ENCODE measurements around the gene NOXO1. TPM values are rescaled to one million over a fixed set of nuclear protein-coding genes. Genes with fewer than 3 reads are reported as not detected.
A peak's percentile ranks its signal among the peaks of the same experiment; 100 is the strongest.

NOXO1 gene
- total and polyA plus RNA-seq, 7 experiments from 2014 or later = 0.17 to 1.3 (median 0.76) TPM

- Histone ChIP-seq H3K36me3 (ENCODE audit: control insufficient read depth in 2 of 3, insufficient read depth in 3 of 3, low read length in 3 of 3) (peaks cover 0 to 69% (median 5%) of the 10 kb centered on the region in 3 experiments), H3K4me1 (ENCODE audit: control insufficient read depth in 2 of 2, insufficient read depth in 2 of 2, low read length in 2 of 2) (peaks cover 6 to 12% of the 10 kb centered on the region in 2 donors), H3K4me3 (ENCODE audit: low read length) (no peak overlapping the region), H3K27ac (ENCODE audit: low read depth, low read length) (no peak overlapping the region), H3K27me3 (ENCODE audit: control insufficient read depth in 2 of 2, insufficient read depth in 2 of 2, low read length in 2 of 2) (no peaks in the 10 kb centered on the region), H3K9me3 (ENCODE audit: control insufficient read depth in 2 of 3, low read length in 3 of 3) (no peaks in the 10 kb centered on the region)
- H3K9me3 Mint-ChIP-seq = no peaks in the 10 kb centered on the region
- ATAC-seq = no peak
- H3K27me3 Mint-ChIP-seq = no peaks in the 10 kb centered on the region
- intact Hi-C loops (cut with micrococcal nuclease) = no loop called here
- no peak for DNase-seq
- H3K4me1 Mint-ChIP-seq = peaks cover 4 to 18% (median 6%) of the 10 kb centered on the region in 7 donors
- POLR2A ChIA-PET = interaction anchor here (1.2 kb wide), 3 partner anchors 10 to 36 kb away, joined by 3 to 8 read pairs (median 4); partner anchors contain the start of gene RPS2
- H3K4me3 Mint-ChIP-seq = no peak overlapping the region
- peaks cover 0 to 9% (median 6%) of the 10 kb centered on the region in 5 donors for H3K36me3 Mint-ChIP-seq
- CTCF ChIA-PET = no interaction called here
- H3K27ac Mint-ChIP-seq = no peak overlapping the region
These were observed 19.8 kb upstream of the NOXO1 start for GRCh38 chr16:2001035-2001434.

- no peaks in the 10 kb centered on the region for H3K9me3 ChIP-seq (ENCODE audit: control insufficient read depth in 2 of 3, low read length in 3 of 3)
- POLR2A ChIA-PET = interaction anchor here (1.1 to 1.2 kb wide), 3 partner anchors 9 to 57 kb away, joined by 3 to 8 read pairs (median 3); partner anchors contain the start of gene MSRB1
- CTCF ChIA-PET = no interaction called here
- DNase-seq (no peak), ATAC-seq (no peak)
- H3K36me3 ChIP-seq (ENCODE audit: control insufficient read depth in 2 of 3, insufficient read depth in 3 of 3, low read length in 3 of 3) = peaks cover 0 to 69% (median 5%) of the 10 kb centered on the region in 3 experiments
- H3K4me3 ChIP-seq (ENCODE audit: low read length) = no peak overlapping the region
- peaks cover 0 to 10% (median 7%) of the 10 kb centered on the region in 5 donors for H3K36me3 Mint-ChIP-seq
- H3K27me3 Mint-ChIP-seq = no peaks in the 10 kb centered on the region
- intact Hi-C loops (cut with micrococcal nuclease) = loop anchor here in 1 of 2 donors (10.0 kb wide), 1 partner anchor 225 kb away; the partner anchor contains the start of gene E4F1
- H3K9me3 Mint-ChIP-seq = no peaks in the 10 kb centered on the region
- H3K27ac ChIP-seq (ENCODE audit: low read depth, low read length) = no peak overlapping the region
- peaks cover 0 to 11% (median 0%) of the 10 kb centered on the region in 7 donors for H3K4me1 Mint-ChIP-seq
- no peaks in the 10 kb centered on the region for H3K27me3 ChIP-seq (ENCODE audit: control insufficient read depth in 2 of 2, insufficient read depth in 2 of 2, low read length in 2 of 2)
- no peak overlapping the region for H3K4me3 Mint-ChIP-seq
- peaks cover 6 to 12% of the 10 kb centered on the region in 2 donors for H3K4me1 ChIP-seq (ENCODE audit: control insufficient read depth in 2 of 2, insufficient read depth in 2 of 2, low read length in 2 of 2)
- no peak overlapping the region for H3K27ac Mint-ChIP-seq
These were observed 18.7 kb upstream of the NOXO1 start for GRCh38 chr16:1999866-2000514.

- DNase-seq = peak in 1 of 9 donors; percentile 5
- no peaks in the 10 kb centered on the region for H3K27me3 ChIP-seq (ENCODE audit: control insufficient read depth in 2 of 2, insufficient read depth in 2 of 2, low read length in 2 of 2)
- peaks cover 0 to 10% (median 7%) of the 10 kb centered on the region in 5 donors for H3K36me3 Mint-ChIP-seq
- peaks cover 3 to 5% of the 10 kb centered on the region in 2 donors for H3K4me1 ChIP-seq (ENCODE audit: control insufficient read depth in 2 of 2, insufficient read depth in 2 of 2, low read length in 2 of 2)
- no peaks in the 10 kb centered on the region for H3K9me3 ChIP-seq (ENCODE audit: control insufficient read depth in 2 of 3, low read length in 3 of 3)
- no peak overlapping the region for H3K27ac Mint-ChIP-seq
- H3K27ac ChIP-seq (ENCODE audit: low read depth, low read length) = no peak overlapping the region
- intact Hi-C loops (cut with micrococcal nuclease) = loop anchor here in 1 of 2 donors (10.0 kb wide), 1 partner anchor 226 kb away; the partner anchor contains the start of gene E4F1
- no peaks in the 10 kb centered on the region for H3K27me3 Mint-ChIP-seq
- H3K4me3 ChIP-seq (ENCODE audit: low read length) = no peak overlapping the region
- no peaks in the 10 kb centered on the region for H3K9me3 Mint-ChIP-seq
- H3K4me3 Mint-ChIP-seq = no peak overlapping the region
- ChIA-PET CTCF (no interaction called here), POLR2A (interaction anchor here (1.0 to 1.1 kb wide), 3 partner anchors 34 to 156 kb away, joined by 3 to 5 read pairs (median 3); partner anchors contain the start of genes MSRB1, RPS2 and TRAF7)
- peaks cover 0 to 7% (median 0%) of the 10 kb centered on the region in 7 donors for H3K4me1 Mint-ChIP-seq
- H3K36me3 ChIP-seq (ENCODE audit: control insufficient read depth in 2 of 3, insufficient read depth in 3 of 3, low read length in 3 of 3) = peaks cover 0 to 69% (median 5%) of the 10 kb centered on the region in 3 experiments
- ATAC-seq = no peak
These were observed 17.9 kb upstream of the NOXO1 start for GRCh38 chr16:1998852-1999801.

GRCh38 chr16:1998360-1998835 lies 17.1 kb upstream of the NOXO1 start:
- ATAC-seq (no peak), DNase-seq (no peak)
- Mint-ChIP-seq H3K9me3 (no peaks in the 10 kb centered on the region), H3K27ac (peak overlapping the region in 1 of 9 donors; percentile 38), H3K4me1 (peaks cover 0 to 7% (median 4%) of the 10 kb centered on the region in 7 donors), H3K27me3 (no peaks in the 10 kb centered on the region), H3K36me3 (peaks cover 0 to 10% (median 7%) of the 10 kb centered on the region in 5 donors), H3K4me3 (no peak overlapping the region)
- no peaks in the 10 kb centered on the region for H3K4me1 ChIP-seq (ENCODE audit: control insufficient read depth in 2 of 2, insufficient read depth in 2 of 2, low read length in 2 of 2)
- no peaks in the 10 kb centered on the region for H3K27me3 ChIP-seq (ENCODE audit: control insufficient read depth in 2 of 2, insufficient read depth in 2 of 2, low read length in 2 of 2)
- H3K36me3 ChIP-seq (ENCODE audit: control insufficient read depth in 2 of 3, insufficient read depth in 3 of 3, low read length in 3 of 3) = peaks cover 0 to 67% (median 5%) of the 10 kb centered on the region in 3 experiments
- intact Hi-C loops (cut with micrococcal nuclease) = loop anchor here in 1 of 2 donors (10.0 kb wide), 1 partner anchor 226 kb away; the partner anchor contains the start of gene E4F1
- no peak overlapping the region for H3K27ac ChIP-seq (ENCODE audit: low read depth, low read length)
- ChIA-PET CTCF (interaction anchor here (0.6 kb wide), 1 partner anchor 10 kb away, joined by 3 read pairs; no protein-coding TSS in a partner anchor), POLR2A (interaction anchor here (1.0 kb wide), 2 partner anchors 34 to 157 kb away, joined by 3 to 5 read pairs; partner anchors contain the start of genes RPS2 and TRAF7)
- H3K4me3 ChIP-seq (ENCODE audit: low read length) = no peak overlapping the region
- no peaks in the 10 kb centered on the region for H3K9me3 ChIP-seq (ENCODE audit: control insufficient read depth in 2 of 3, low read length in 3 of 3)

- Mint-ChIP-seq H3K4me3 (no peak overlapping the region), H3K27ac (peak overlapping the region in 1 of 9 donors; percentile 14), H3K9me3 (no peaks in the 10 kb centered on the region), H3K4me1 (peaks cover 0 to 9% (median 5%) of the 10 kb centered on the region in 7 donors), H3K27me3 (no peaks in the 10 kb centered on the region), H3K36me3 (peaks cover 0 to 10% (median 7%) of the 10 kb centered on the region in 5 donors)
- intact Hi-C loops (cut with micrococcal nuclease) = loop anchor here in 1 of 2 donors (10.0 kb wide), 1 partner anchor 227 kb away; the partner anchor contains the start of gene E4F1
- POLR2A ChIA-PET = interaction anchor here (1.0 kb wide), 1 partner anchor 33 kb away, joined by 3 read pairs; the partner anchor contains the start of gene RPS2
- Histone ChIP-seq H3K4me3 (ENCODE audit: low read length) (no peak overlapping the region), H3K9me3 (ENCODE audit: control insufficient read depth in 2 of 3, low read length in 3 of 3) (no peaks in the 10 kb centered on the region), H3K27me3 (ENCODE audit: control insufficient read depth in 2 of 2, insufficient read depth in 2 of 2, low read length in 2 of 2) (no peaks in the 10 kb centered on the region), H3K4me1 (ENCODE audit: control insufficient read depth in 2 of 2, insufficient read depth in 2 of 2, low read length in 2 of 2) (no peaks in the 10 kb centered on the region), H3K36me3 (ENCODE audit: control insufficient read depth in 2 of 3, insufficient read depth in 3 of 3, low read length in 3 of 3) (peaks cover 0 to 60% (median 5%) of the 10 kb centered on the region in 3 experiments), H3K27ac (ENCODE audit: low read depth, low read length) (no peak overlapping the region)
- CTCF ChIA-PET = interaction anchor here (0.6 kb wide), 1 partner anchor 9 kb away, joined by 3 read pairs; no protein-coding TSS in a partner anchor
- DNase-seq = no peak
- ATAC-seq = no peak
These were observed 16.5 kb upstream of the NOXO1 start for GRCh38 chr16:1997494-1998359.

Measured in naive thymus-derived CD4-positive, alpha-beta T cell (primary cell).